Retina (tissue), 1 donor: Measurements from ENCODE around the gene CENPU.
"Not testable (repeated sequence)": the region's sequence is repeated elsewhere in the genome, so short reads cannot be mapped to it uniquely, and the experiment has no call there.

Experiments
- DNase-seq: peaks from one replicate; pipeline ENCODE4 v3.0.0-alpha.2; 2016

The CENPU gene

DNA sequence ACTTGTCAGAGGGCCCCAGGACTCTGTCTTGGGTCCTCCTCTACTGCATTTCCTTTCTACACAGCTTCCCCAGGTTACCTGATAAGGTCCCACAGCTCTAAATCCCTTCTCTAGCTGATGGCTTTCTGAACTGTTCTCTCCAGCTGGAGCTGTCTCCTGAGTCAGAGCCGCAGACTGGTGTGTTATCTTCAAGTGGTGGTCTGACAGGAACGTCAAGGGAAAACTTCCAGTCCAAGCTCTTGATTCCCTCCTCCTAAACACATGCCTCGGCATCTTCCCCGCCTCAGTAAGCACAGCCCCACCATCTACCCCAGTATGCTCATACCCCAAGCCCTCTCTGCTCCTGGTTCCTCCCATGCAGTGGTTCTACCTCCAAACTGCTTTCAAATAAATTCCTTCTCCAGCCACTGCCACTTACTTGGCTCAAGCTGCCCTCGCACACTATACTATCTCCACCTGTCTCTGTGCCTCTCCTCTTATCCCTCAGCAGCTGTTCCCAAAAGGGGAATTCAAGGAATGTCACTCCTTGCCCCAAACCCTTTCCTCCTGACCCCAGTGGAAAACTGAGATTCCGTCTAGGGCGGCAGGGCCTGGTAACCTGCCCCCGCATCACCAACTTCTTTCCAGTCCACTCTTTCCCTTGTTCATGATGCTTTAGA, 17.2 kb upstream of the CENPU start:
- DNase-seq = no peak

DNA sequence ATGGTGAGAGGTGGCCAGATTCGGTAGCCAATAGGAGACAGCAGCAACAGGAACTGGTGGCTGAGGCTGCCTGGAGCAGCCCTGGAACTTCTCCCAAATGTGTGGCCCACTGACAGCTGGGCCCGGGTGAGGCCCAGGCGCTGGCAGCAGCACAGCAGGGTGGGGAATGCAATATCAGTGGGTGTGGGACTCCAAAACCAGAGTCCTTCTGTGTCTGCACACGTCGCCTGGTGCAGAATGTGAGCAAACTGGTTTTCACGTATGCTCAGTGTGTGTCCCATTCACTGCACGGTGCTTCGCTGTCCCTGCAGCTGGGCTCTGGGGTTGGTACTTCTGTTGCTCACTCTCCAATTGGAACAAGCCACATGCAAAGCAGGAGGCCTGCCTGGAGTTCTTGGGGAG, 14.4 kb upstream of the CENPU start:
- DNase-seq = no peak

DNA sequence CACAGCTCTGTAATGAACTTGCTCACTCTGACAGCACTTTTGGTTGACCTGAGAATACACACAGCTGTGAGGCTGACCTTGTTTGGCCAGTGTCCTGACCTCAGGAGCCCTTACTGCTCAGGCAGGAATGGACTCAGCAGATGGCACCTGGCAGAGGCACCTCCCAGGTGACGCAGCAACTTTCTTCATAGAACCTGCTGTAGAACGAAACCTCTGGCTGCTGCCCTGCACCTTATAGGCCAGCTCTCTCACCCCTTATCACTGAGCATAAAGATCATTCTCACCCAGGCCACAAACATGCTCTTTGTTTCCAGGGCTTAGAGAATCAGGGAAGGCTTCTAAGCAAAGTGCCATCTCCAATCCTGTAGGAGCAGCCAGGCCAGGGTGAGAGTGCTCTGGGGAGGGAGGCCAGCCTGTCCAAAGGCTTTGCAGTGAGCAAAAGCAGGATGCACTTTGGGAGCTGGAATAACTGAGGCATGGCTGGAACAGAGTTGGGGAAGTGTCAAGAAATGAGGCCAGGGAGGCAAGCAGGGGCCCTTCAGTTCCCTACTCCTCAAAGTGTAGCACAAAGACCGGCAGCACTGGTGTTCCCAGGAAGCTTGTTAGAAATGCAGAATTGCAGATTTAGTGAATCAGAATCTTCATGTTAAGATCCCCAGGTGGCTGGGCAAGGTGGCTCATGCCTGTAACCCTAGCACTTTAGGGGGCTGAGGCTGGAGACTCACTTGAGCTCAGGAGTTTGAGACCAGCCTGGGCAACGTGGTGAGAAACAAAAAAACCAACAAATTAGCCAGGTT, 13.3 kb upstream of the CENPU start:
- no peak for DNase-seq

DNA sequence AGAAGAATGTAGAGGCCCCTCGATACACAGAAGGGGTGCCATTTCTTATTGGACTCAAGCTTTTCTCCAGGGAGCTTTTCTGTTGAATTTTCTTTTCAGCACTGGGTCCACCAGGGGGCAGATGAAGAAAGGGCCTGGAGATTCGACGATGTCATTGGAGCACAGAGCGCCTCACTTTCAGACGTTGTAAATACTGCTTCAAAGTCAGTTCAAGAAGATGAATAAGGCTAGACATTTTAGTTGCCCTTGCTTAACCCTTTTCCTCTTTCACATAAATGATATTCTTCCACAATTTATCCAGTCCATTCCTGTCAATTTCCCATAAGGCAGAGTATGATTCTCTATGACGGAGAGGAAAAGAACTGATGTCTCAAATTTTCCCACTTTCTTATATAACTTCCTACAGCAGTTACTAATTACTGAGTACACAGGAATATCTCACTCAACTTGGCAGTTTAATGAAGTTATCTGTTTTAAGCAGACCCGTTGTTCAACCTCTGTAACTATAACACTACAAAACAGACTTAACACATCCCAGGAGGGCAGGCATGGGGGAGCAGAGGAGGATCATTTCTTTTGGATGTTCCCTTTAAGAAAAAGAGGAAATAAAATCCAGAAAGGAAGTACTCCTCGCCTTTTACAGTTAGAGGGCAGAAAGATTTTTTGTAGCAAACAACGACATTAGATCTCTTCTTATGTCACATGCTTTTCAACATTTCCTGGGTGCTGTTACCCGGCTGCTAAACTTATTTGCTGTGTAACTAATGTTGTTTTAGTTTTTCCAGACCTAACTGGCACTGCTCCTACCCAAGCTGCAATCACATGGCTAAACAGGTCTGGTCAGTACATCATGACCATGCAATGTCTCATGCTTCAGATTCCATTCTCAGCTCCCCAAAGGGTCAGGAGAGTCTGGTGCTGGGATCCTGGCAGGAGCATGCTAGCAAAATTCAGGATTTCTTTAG, 12.2 kb upstream of the CENPU start:
- DNase-seq = peak; percentile 67

DNA sequence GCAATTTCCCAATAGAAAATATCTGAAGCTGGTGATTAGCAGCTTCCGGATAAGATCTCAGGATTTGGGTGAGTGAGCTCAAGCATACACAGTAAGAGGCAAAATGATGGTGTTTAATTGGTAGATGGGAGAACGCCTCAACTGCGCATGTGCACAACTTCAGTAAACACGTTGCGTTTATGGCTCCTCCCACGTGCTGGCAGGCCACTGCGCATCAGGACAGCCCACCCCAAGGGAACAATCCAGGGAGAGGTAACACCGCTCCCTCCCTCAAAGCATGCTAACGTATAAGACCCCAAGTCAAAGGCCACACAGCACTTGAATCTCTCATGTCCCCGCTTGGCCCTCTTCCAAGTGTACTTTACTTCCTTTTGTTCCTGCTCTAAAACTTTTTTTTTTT, 10.3 kb upstream of the CENPU start:
- no peak for DNase-seq

DNA sequence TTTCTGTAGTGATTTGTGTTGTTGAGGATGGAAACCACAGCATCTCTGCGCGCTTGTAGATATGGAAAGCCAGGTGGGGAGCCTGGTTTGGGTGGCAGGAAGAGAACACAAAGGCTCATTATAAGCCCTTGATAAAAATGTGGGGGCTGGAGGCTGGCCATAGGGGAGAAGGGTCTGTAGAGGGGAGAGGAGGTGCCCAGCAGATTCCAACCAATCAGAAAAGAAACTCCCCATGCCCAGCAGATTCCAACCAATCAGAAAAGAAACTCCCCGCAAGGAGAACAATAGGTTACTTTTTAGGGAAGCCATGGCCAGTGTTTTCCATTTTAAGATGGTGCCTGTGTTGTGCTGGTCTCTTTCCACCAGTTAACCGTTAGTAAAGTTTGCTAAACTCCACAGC, 9.8 kb upstream of the CENPU start:
- DNase-seq = no peak

DNA sequence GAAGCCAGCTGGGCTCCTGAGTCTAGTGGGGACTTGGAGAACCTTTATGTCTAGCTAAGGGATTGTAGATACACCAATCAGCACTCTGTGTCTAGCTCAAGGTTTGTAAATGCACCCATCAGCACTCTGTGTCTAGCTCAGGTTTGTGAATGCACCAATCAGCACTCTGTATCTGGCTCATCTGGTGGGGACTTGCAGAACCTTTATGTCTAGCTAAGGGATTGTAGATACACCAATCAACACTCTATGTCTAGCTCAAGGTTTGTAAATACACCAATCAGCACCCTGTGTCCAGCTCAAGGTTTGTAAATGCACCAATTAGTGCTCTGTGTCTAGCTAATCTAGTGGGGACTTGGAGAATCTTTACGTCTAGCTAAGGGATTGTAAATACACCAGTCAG, 7.8 kb upstream of the CENPU start:
- not testable (repeated sequence) for DNase-seq

DNA sequence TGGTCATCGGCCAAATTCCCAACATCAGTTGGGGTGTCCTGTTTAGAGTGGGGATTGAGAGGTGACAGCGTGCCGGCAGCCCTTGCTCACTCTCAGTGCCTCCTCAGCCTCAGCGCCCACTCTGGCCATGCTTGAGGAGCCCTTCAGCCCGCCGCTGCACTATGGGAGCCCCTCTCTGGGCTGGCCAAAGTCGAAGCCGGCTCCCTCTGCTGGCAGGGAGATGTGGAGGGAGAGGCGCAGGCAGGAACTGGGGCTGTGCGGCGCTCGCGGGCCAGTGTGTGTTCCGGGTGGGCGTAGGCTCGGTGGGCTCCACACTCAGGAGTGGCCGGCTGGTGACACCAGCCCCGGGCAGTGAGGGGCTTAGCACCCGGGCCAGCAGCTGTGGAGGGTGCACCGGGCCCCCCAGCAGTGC, 7.1 kb upstream of the CENPU start:
- no peak for DNase-seq

DNA sequence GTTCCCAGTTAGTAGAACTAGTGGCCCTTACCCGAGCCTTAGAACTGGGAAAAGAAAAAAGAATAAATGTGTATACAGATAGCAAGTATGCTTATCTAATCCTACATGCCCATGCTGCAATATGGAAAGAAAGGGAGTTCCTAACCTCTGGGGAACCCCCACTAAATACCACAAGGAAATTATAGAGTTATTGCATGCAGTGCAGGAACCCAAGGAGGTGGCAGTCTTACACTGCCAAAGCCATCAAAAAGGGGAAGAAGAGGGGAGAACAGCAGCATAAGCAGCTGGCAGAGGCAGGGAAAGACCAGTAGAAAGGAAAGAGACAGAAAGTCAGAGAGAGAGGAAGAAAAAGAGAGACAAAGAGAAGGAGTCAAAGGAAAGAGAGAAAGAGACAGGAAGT, 5.7 kb upstream of the CENPU start:
- DNase-seq = not testable (repeated sequence)

DNA sequence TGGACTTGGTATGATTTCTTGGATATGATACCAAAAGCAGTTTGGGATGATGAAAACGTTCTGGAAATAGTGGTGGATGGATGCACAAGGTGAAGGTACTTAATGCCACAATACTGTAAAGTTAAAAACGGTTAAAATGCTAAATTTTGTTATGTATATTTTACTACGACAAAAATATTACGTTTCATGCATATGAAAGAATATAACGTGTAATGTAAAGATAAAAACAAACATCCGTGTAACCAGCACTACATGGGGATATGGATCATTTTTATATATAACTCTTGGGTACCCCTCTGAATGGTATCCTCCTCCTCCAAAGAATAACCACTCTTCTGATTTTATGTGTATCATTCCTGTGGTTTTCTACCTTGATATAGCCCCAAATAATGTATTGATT, 862 bp upstream of the CENPU start:
- DNase-seq = no peak

DNA sequence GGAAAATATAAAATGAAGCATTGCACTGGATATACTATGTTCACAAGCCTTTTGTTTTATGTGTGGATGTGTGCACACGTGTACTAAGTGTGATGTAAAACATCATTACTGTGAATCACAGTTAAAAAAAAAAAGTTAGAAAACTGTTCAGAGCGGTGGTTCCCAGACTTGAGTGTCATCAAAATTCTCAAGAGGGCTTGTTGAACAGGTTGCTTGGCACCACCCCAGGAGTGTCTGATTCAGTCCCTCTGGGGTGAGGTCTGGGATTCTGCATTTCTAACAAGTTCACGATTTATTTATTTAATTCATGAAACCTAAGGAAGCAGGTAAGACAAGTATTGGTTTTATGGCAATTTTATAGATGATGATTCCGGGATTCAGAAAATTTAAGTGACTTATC, 1.8 kb downstream of the CENPU start:
- no peak for DNase-seq

DNA sequence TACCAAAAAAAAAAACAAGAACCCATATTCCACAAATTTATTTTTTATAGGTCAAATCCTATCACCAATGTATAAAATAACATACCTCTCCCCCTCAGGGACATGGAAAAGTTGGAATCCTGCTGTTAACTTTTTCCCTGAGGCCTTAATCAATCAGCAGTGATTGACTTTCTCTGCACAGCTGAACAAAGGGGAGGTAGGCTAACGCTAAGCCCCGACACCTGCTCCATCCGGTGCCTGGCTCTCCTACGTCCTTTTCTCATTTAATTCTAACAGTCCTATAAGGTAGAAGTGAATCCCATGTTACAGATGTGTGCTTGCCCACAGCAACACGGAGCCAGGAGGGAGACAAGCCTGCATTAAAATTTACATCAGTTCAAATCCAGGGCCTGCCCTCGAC, 2.8 kb downstream of the CENPU start:
- no peak for DNase-seq

DNA sequence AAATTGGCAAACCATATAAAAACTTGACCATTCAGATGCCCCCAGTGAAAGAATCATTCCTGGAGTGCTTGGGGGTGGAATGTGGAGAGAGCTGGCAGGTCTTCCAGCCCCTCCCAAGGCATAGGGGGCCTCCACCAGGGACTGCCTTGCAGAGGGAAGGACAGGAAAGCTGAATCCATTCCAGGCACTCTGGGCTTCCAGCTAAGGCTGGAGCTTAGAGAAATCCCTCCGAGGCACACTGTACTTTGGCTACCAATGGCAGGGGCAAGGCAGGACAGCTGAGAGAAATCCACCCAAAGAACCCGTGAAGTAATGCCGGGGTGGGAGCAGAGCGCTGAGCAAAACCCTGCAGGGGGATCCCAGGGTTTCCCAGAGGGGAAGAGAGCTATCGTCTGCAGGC, 4.0 kb downstream of the CENPU start:
- no peak for DNase-seq

DNA sequence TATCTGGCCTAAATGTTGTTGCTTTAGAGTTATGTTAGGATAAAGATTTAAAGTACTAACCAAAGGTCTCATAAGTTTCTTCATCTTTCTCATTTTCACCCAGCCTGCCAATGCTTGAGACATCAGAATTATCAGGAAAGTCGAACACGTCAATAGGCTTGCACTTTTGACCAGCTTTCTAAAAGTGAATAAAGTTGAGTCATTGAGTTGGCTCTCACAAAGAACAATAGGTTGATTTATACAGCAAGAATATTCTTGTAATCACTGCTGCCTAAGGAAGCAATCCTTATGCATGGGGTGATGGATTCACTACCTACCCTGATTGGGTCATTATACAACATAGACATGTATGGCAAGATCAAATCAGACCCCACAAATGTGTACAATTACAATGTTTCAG, 5.0 kb downstream of the CENPU start:
- no peak for DNase-seq

DNA sequence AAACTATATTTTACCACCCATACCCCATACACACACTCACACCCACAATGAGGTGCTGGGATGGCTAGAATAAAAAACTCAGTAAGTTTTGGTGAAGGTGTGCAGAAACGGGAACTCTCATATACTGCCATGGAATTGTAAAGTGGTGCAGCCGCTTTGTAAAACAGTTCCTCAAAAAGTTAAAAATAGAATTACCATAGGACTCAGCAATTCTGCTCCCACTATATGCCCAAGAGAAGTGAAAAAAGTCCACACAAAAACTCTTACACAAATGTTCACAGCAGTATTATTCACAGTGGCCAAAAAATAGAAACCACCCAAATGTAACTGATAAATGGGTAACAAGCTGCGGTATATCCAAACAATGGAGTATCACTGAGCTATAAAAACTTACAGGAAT, 6.5 kb downstream of the CENPU start:
- DNase-seq = no peak

DNA sequence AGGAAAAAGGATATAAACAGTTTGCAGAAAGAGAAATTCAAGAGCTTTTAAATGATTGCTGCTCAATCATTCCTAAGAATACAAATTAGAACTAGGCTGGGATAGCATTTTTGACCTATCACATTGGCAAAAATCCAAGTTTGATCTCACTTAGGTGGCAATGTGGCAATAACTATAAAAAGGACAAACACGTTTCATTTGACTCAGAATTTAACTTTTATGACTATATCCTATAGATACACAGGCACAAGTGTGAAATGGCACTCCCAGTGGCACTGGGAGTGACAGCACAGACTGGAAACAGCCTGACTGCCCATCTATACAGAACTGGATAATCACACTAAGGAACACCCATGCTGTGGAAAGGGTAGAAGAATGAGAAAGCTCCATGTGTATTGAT, 11.1 kb downstream of the CENPU start:
- no peak for DNase-seq

DNA sequence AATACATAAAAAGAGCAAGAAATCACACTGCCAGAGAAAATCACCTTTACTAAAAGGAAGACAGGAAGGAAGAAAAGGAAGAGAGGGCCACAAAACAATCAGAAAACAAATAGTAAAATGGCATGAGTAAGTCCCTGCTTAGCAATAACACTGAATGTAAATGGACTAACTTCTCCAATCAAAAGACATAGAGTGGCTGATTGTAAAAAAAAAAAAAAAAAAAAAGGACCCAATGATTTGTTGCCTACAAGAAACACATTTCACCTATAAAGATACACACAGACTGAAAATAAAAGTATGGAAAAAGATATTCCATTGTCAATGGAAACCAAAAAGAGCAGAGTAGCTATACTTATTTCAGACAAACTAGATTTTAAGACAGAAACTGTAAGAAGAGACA, 12.6 kb downstream of the CENPU start:
- DNase-seq = no peak

DNA sequence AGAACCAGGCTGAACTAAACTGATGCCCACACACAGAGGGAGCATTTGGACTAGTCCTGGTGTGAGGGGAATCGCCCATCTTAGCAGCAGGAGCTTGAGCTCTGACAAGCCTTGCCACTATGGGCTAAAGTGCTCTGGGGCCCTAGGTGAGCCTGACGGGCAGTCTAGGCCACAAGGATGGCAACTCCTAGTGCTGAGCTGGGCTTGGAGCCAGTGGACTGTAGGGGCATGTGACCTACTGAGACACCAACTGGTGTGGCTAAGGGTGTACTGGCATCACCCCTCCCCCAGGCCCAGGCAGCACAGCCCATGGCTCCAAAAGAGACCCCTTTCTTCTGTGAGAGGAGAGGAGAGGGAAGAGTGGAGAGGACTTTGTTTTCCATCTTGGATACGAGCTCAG, 14.5 kb downstream of the CENPU start:
- DNase-seq = no peak

DNA sequence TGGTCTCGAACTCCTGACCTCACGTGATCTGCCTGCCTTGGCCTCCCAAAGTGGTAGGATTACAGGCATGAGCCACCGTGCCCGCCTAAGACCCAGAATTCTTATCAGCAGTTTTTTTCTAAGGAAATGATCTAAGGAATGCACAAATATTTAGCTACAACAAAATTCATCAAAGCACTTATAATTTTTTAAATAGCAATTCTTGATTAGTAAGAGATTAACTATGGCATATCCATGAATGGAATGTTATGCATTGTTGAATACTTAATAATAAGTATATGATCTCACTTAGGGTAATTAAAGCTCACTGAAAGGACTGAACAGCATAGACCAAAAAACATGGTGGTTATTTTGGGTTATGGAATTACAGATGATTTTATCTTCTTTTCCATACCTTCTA, 18.4 kb downstream of the CENPU start:
- no peak for DNase-seq

DNA sequence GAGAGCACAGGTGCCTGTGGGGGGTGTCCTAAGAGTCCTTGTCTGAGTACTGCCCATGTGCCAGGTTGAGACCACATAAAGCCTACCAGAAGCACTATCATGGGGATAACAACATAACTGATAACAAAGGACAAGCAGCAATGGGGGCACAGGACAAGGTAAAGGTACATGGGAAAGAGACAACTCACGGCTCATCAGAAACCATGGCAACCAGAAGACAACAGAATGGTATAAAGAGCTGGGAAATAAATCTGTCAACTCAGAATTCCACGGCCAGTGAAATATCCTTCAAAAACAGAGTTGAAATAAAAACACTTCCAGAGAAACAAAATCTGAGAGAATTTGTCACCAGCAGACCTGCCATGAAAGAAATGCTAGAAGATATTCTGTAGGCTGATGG, 20.0 kb downstream of the CENPU start:
- DNase-seq = no peak

DNA sequence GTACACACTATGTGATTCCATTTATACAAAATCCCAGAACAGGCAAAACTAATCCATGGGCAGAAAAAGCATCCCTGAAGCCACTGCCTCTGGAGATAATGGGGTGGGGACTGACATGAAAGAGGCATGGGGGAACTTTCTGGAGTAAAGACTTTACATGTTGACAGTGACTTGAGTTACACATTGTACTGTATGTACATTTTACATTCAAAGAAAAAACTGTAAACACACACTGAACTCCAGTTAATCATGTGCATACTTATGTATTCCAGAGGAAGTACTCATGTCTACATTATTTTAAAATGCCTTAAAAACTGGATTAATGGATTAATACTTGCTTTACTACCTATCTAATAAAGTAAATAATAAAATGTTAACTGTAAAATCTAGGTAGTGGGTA, 21.6 kb downstream of the CENPU start:
- DNase-seq = no peak

DNA sequence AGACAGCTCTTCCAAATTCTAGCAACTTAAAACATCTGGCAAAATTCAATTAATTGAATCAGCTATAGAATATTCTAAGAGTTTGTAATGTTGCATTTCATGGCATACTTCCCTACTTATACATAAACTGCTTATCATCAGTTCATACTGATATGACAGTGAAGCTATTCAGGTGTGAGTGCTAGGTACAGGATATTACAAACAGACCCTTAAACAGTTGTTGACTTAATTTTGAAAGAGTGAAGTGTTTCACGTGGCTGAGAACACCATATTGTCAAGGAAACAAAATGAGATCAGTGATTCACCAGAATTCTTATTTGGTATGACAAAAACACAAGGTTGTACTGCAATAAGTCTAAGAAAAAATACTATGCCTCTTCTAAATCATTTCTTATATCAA, 27.4 kb downstream of the CENPU start:
- DNase-seq = no peak

DNA sequence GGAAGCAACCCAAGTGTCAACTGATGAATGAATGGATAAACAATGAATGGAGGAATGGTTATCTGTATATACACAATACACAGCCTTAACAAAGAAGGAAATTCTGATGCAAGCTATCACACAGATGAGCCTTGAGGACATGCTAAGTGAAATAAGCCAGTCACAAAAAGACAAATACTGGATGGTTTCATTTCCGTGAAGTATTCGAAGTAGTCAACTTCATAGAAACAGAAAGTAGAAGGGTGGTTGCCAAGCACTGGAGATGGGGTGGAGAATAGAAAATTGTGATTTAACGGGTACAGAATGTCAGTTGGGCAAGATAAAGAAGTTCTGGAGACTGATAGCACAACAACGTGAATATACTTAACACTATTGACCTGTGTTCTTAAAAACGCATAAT, 28.2 kb downstream of the CENPU start:
- DNase-seq = no peak

DNA sequence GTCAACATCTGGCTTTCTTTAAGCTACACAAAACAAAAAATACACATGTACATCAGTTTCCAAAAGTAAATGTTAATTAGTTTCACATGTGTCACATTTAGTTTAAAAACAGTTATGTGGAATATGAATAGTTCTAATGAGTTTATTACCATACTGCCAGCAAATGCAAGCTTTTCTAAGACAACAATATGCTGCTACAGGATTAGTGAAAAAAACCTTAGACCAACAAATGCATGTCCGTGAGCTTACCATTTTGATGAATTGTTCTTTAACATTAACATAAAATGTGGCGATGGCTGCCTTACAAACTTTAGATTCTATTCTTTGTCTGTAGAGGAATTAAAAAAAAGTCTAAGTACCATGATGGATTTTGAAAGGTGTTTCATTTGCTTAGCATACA, 31.8 kb downstream of the CENPU start:
- no peak for DNase-seq
